GM12892 (cell line): ENCODE data around the gene ARVCF.
A peak's percentile ranks its signal among the peaks of the same experiment; 100 is the strongest.

Experiments
- DNase-seq: peaks from one replicate; pipeline ENCODE4 v3.0.0; 2011; ENCODE audit not compliant: insufficient read length
- FAIRE-seq: peaks from 2 replicates; lab custom pipeline; 2011; peaks lifted over from hg19 to GRCh38; lab: Jason Lieb, UNC
- POLR2A ChIP-seq: IDR thresholded peaks from 2 replicates; pipeline ENCODE4 v1.6.1; 2011; ENCODE audit warnings: low read depth, low read length, control low read depth
- POLR2AphosphoS5 ChIP-seq: IDR thresholded peaks from 2 replicates; pipeline ENCODE4 v1.6.1; 2011; ENCODE audit warnings: low read depth, low read length, control low read depth
- TAF1 ChIP-seq: IDR thresholded peaks from 2 replicates; pipeline ENCODE4 v1.6.1; 2011; ENCODE audit warnings: low read depth, mild to moderate bottlenecking, control low read depth, low read length, borderline replicate concordance

ARVCF gene

GRCh38 chr22:20020533-20021195, 4.0 kb upstream of the ARVCF start, which contains the start of gene TANGO2:
TSS of gene TANGO2 (plus strand) at chr22:20021110. CDS start at chr22:20036799, 15,689 bp downstream.
- TF ChIP-seq POLR2AphosphoS5 (peak; percentile 70; the same call in 1 of the 2 replicates), TAF1 (peak; percentile 62; the same call in 1 of the 2 replicates), POLR2A (peak; percentile 89)
- FAIRE-seq (peak; percentile 99), DNase-seq (peak; percentile 98)

DNA sequence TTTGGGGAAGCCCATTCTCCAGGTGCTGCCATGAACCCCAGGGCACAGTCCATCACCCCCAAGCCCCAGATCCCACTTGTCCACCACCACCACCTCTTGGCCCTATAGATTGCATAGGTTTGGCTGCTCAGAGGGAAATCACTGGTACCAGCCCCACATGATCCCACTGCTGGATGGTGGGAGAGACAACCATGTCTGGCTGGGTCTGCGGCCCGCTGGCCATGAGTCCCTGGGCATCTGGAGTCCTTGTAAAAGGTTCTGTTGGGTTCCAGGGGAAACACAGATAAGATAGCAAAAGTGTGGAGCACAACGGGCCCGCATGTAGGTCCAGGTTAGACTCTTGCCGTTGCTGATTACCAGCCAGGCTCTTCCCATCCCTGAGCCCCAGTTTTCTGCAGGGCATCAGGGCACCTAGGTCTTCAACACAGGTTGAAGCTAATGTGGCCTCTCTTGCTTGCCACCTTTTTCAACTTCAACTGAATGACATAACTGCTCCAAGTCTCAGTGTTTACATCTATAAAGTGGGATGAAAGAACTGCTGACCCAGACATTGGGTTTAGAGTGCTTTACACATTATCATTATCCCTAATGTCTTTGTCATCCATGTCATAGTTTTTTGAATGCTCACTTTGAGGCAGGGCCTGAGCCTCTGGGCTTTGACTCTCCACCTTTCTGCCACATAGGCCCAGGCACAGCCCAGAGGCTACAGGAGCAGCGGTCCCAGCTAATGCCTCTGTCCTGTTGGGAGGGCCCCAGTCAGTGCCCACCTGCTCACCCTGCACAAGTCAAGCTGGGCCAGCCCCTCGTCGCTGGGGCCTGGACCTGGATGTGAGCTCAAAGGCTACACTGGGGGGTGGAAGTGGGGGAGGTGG, 3.3 kb upstream of the ARVCF start:
- FAIRE-seq = no peak
- DNase-seq = no peak
- no peak for TF ChIP-seq TAF1
- no peak for TF ChIP-seq POLR2AphosphoS5
- TF ChIP-seq POLR2A = no peak

GRCh38 chr22:20018001-20018400, 1.4 kb upstream of the ARVCF start:
- no peak for DNase-seq
- no peak for TF ChIP-seq TAF1
- no peak for TF ChIP-seq POLR2AphosphoS5
- no peak for FAIRE-seq

DNA sequence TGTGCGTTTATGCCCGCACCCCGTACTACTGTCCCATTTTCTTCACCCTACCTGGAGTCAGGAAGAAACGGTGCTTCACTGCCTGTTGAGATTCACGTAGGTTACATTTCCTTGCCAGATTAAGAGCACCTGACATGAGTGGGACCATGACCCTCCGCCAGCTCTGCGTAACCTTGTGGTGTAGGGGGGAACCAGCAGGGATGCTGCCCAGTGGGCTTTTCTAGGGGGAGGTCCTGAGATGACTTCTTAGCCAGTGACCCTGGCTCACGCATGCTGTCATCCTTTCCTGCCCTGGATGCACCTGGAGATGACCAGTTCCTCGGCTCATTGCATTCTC, 967 bp upstream of the ARVCF start:
- DNase-seq (no peak), FAIRE-seq (peak; percentile 9)
- TF ChIP-seq TAF1 (no peak), POLR2AphosphoS5 (no peak), POLR2A (no peak)

DNA sequence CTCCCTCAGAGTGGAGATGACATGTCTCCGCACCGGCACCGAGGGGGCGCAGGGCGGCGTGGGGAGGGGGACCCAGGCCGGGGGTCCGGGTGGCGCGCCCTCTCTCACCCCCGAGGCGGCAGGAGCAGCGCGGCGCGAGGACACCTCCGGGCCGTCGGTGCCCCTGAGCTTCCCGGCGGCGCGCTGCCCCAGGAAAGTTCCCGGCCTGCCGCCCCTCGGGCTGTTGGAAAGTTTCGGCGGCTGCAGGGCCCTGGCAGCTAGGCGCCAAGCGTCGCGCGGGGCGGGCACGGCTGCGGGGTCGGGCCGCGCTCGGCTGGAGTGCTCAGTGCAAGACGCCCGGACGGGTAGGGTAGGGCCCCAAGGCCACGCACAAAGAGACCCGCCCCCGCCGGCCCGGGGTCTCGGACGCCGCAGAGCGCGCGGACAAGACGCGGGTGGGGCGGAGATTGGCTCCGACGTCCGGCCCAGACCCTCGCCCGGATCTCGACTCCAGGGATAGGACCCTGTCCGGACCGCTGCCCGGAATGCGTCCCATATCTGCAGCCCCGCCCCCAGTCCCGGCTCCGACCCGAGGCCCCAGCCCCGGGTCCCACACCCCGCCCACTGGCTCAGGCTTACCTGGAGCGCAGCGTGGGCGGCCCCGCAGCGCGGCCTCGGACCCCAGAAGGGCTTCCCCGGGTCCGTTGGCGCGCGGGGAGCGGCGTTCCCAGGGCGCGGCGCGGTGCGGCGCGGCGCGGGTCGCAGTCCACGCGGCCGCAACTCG, 471 bp downstream of the ARVCF start:
- FAIRE-seq (no peak), DNase-seq (no peak)
- TF ChIP-seq TAF1 = no peak
- no peak for TF ChIP-seq POLR2A

- DNase-seq = no peak
- no peak for FAIRE-seq
These were observed 1.4 kb downstream of the ARVCF start for GRCh38 chr22:20015187-20015625.

GRCh38 chr22:20014526-20015186, 2.0 kb downstream of the ARVCF start:
- TF ChIP-seq POLR2A (no peak), TAF1 (no peak), POLR2AphosphoS5 (no peak)
- FAIRE-seq = no peak
- no peak for DNase-seq

More at GRCh38 chr22:20015187-20015625, 1.4 kb downstream of the ARVCF start:
- TF ChIP-seq TAF1 = no peak
- no peak for TF ChIP-seq POLR2A
- TF ChIP-seq POLR2AphosphoS5 = no peak

DNA sequence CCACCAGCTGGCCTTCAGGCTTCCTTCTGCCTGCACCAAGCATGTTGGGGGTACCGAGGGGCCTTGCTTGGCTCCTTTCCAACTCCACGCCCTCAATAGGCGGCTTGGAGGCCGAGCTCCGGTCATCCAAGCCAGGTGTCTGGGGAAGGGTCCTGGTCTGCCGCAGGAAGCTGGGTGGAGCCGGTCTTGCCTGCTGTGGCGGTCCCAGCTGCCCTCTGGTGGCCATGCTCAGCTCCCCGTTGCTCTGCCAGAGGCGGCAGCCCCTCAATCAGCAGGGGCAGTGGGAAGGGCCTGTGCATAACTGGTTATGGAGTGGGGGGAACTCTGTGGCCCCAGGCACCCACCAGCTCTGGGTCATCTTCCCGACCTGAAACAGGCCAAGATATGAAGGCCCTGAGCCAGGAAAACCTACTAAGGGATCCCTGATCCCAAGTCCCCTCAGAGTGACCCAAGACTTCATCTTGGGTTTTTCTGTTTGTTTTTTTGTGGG, 3.2 kb downstream of the ARVCF start:
- FAIRE-seq (no peak), DNase-seq (no peak)
- TF ChIP-seq POLR2AphosphoS5 = no peak
- TF ChIP-seq TAF1 = no peak

GRCh38 chr22:20012741-20013331, 3.8 kb downstream of the ARVCF start:
- TF ChIP-seq POLR2A (no peak), POLR2AphosphoS5 (no peak), TAF1 (no peak)
- no peak for DNase-seq
- no peak for FAIRE-seq

- FAIRE-seq = no peak
- no peak for TF ChIP-seq POLR2A
- no peak for TF ChIP-seq TAF1
- TF ChIP-seq POLR2AphosphoS5 = no peak
- no peak for DNase-seq
These were observed 4.5 kb downstream of the ARVCF start for GRCh38 chr22:20011993-20012740.
